SU-DHL-6 (cell line): ENCODE measurements around the gene PDE4B.

Experiments
- H2AFZ ChIP-seq: fragments of 200-600 bp; sonication (generic); 2 replicates; pipeline ENCODE4 v1.6.1; 2014; ENCODE audit warnings: low read depth, mild to moderate bottlenecking, moderate library complexity, mixed read lengths, antibody characterized with exemption, low read length; ENCODE audit not compliant: severe bottlenecking
- H3F3A ChIP-seq: fragments of 200-600 bp; shearing (Covaris generic); 2 replicates; pipeline ENCODE4 v1.6.0; 2016; ENCODE audit warnings: antibody characterized with exemption, mild to moderate bottlenecking; ENCODE audit not compliant: insufficient read depth
- H3K27ac ChIP-seq: fragments of 200-600 bp; sonication (generic); 2 replicates; pipeline ENCODE4 v1.5.1; 2016; ENCODE audit warnings: low read depth, mild to moderate bottlenecking, low read length, moderate library complexity, mixed read lengths
- H3K27me3 ChIP-seq: fragments of 200-600 bp; sonication (generic), shearing (Covaris generic); 2 replicates; pipeline ENCODE4 v1.6.0; 2014; ENCODE audit warnings: mild to moderate bottlenecking, low read length
- H3K36me3 ChIP-seq: fragments of 200-600 bp; sonication (generic); 2 replicates; pipeline ENCODE4 v1.6.1; 2014; ENCODE audit warnings: mild to moderate bottlenecking, low read length, mixed read lengths
- H3K4me2 ChIP-seq: fragments of 300-600, 200-600 bp; shearing (Covaris generic), sonication (generic); 2 replicates; pipeline ENCODE4 v1.6.0; 2014; ENCODE audit warnings: low read length, low read depth, mild to moderate bottlenecking; ENCODE audit not compliant: poor library complexity, severe bottlenecking
- H3K4me3 ChIP-seq: fragments of 200-600 bp; sonication (generic); 2 replicates; pipeline ENCODE4 v1.5.1; 2014; ENCODE audit warnings: antibody characterized with exemption, low read length, mild to moderate bottlenecking, mixed read lengths; ENCODE audit not compliant: insufficient read depth, poor library complexity, severe bottlenecking
- H3K79me2 ChIP-seq: fragments of 200-600 bp; sonication (generic); 2 replicates; pipeline ENCODE4 v1.6.1; 2014; ENCODE audit warnings: mild to moderate bottlenecking, low read length, moderate library complexity; ENCODE audit not compliant: insufficient read depth
- H3K9ac ChIP-seq: fragments of 200-600 bp; sonication (generic); 2 replicates; pipeline ENCODE4 v1.7.0; 2014; ENCODE audit warnings: mild to moderate bottlenecking, low read length
- H3K9me2 ChIP-seq: fragments of 200-600 bp; sonication (generic); replicated peaks from 2 replicates; pipeline ENCODE4 v1.6.1; 2014; ENCODE audit warnings: low read length; ENCODE audit not compliant: insufficient read depth
- H3K9me3 ChIP-seq: fragments of 200-600 bp; sonication (generic); 2 replicates; pipeline ENCODE4 v1.6.1; 2014; ENCODE audit warnings: low read length, mixed read lengths; ENCODE audit not compliant: insufficient read depth
- H4K20me1 ChIP-seq: fragments of 200-600 bp; sonication (generic); 2 replicates; pipeline ENCODE4 v1.6.1; 2014; ENCODE audit warnings: low read depth, mild to moderate bottlenecking, antibody characterized with exemption, low read length, moderate library complexity, mixed read lengths
- EZH2phosphoT487 ChIP-seq: fragments of 200-600 bp; sonication (generic), shearing (Covaris generic); conservative IDR thresholded peaks from 2 replicates; pipeline ENCODE4 v1.6.1; 2018; ENCODE audit warnings: mild to moderate bottlenecking, antibody characterized with exemption, low read length, moderate library complexity, mixed read lengths
- TF ChIP-seq, protein P1 (sequence below): fragments of 200-600 bp; sonication (generic); IDR thresholded peaks from one replicate; pipeline ENCODE4 v1.5.1; 2017; ENCODE audit warnings: antibody characterized with exemption, mild to moderate bottlenecking, low read length, moderate library complexity; ENCODE audit not compliant: insufficient read depth, poor library complexity, severe bottlenecking

Gene PDE4B

DNA sequence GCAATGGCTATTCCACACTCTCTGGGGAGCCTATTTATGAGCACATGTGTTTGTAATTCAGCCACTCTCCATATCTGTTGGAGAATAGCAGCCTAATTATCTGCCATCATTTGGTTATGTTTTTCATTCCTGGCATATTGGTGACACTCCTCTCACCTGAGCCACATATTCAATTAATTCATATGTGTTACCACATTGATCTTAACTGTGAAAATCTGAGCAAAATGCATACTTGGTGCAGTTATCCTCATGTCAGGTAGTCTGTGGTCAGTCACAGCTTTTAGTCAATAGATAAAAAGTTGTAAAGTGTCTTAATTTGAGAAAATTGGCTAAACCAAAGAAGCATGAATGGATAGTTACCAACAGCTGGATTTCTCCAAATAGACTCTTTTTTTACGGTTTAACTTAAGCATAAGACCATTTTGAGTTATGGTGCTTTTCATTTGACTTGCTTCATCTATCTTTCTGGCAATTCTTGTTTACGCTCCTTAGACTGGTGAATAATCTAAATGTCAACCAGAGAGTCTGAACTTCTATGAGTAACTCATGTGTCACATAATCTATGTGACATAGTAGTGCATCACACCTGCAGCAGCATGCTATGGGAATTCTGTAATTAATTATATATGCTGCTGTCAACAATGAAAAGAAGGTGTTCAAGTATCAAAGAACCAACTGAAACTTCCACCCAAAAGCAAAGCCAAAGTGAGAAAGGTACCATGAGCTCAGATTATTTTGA lies 553.5 kb downstream of the PDE4B start:
- Histone ChIP-seq H4K20me1 (no peaks in the 10 kb centered on the region), H3K36me3 (no peaks in the 10 kb centered on the region), H3K27ac (no peak overlapping the region), H3K79me2 (no peaks in the 10 kb centered on the region), H3K9me3 (no peaks in the 10 kb centered on the region), H3K9me2 (no peaks in the 10 kb centered on the region), H2AFZ (no peak overlapping the region), H3F3A (no peaks in the 10 kb centered on the region), H3K4me2 (no peak overlapping the region), H3K4me3 (no peak overlapping the region), H3K9ac (no peak overlapping the region), H3K27me3 (no peaks in the 10 kb centered on the region)
- TF ChIP-seq EZH2phosphoT487: no peak
- TF ChIP-seq, protein P1, sequence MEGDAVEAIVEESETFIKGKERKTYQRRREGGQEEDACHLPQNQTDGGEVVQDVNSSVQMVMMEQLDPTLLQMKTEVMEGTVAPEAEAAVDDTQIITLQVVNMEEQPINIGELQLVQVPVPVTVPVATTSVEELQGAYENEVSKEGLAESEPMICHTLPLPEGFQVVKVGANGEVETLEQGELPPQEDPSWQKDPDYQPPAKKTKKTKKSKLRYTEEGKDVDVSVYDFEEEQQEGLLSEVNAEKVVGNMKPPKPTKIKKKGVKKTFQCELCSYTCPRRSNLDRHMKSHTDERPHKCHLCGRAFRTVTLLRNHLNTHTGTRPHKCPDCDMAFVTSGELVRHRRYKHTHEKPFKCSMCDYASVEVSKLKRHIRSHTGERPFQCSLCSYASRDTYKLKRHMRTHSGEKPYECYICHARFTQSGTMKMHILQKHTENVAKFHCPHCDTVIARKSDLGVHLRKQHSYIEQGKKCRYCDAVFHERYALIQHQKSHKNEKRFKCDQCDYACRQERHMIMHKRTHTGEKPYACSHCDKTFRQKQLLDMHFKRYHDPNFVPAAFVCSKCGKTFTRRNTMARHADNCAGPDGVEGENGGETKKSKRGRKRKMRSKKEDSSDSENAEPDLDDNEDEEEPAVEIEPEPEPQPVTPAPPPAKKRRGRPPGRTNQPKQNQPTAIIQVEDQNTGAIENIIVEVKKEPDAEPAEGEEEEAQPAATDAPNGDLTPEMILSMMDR: no peak

DNA sequence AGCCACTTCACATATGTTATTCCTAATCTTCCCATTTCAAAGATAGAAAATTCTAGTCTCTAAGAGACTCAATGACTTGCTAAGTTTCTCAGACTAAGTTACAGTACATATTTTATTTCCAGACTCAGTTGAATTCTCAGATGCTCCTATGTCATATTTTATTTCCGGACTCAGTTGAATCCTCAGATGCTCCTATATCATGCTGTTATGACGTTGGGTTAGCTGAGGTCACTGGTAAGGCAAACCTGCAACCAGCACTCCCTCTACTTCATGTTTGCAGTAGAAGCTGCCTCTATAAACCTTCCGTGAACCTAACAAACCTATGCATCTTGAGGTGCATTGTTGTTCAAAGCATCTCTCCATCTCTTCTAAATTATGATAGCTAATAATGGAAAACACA lies 554.2 kb downstream of the PDE4B start:
- Histone ChIP-seq H3K4me2 (no peak overlapping the region), H3K9me2 (no peaks in the 10 kb centered on the region), H3K9me3 (no peaks in the 10 kb centered on the region), H3K9ac (no peak overlapping the region), H2AFZ (no peak overlapping the region), H3K79me2 (no peaks in the 10 kb centered on the region), H3K36me3 (no peaks in the 10 kb centered on the region), H3F3A (no peaks in the 10 kb centered on the region), H4K20me1 (no peaks in the 10 kb centered on the region), H3K27me3 (no peaks in the 10 kb centered on the region), H3K27ac (no peak overlapping the region), H3K4me3 (no peak overlapping the region)
- TF ChIP-seq EZH2phosphoT487: no peak
- TF ChIP-seq, protein P1: no peak

DNA sequence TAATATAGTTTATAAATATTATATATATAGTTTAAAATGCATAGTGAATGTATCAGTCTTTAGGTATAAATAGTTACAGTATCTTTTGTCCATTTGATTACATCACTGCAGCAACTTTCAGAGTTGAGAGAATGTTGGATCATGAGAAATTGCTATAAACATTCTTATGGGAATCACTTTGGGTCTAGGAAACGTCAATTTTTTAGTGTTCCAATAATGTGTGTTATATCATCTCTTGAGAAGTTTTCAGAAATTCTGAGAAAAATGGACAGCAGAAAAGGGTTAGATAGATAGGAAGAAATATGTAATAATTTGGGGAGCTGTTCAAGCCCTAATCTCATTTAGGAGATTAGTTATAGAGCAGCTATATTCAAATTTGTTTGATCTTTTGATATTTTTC lies 556.1 kb downstream of the PDE4B start:
- H3K9me2 ChIP-seq: no peaks in the 10 kb centered on the region
- H4K20me1 ChIP-seq: no peaks in the 10 kb centered on the region
- H3K79me2 ChIP-seq: no peaks in the 10 kb centered on the region
- H3K27ac ChIP-seq: no peak overlapping the region
- no peaks in the 10 kb centered on the region for H3K27me3 ChIP-seq
- no peaks in the 10 kb centered on the region for H3F3A ChIP-seq
- H2AFZ ChIP-seq: no peak overlapping the region
- TF ChIP-seq, protein P1: no peak
- TF ChIP-seq EZH2phosphoT487: no peak
- no peaks in the 10 kb centered on the region for H3K36me3 ChIP-seq
- no peak overlapping the region for H3K4me2 ChIP-seq
- no peak overlapping the region for H3K9ac ChIP-seq
- H3K9me3 ChIP-seq: no peaks in the 10 kb centered on the region
- no peak overlapping the region for H3K4me3 ChIP-seq
